PC-9 (cell line): Measurements from ENCODE around the gene ADAMTS16. TPM values are rescaled to one million over a fixed set of nuclear protein-coding genes. Genes with fewer than 3 reads are reported as not detected.

ENCODE experiments used
- BruUV-seq: library from RNA; stranded (reverse); fragments of 400-500 nt; replicated peaks from 2 replicates; lab custom pipeline; 2021; lab: Mats Ljungman, UMichigan
- CTCF ChIA-PET: fragments of 300-600 bp; sonication (Branson Sonifier 250); formaldehyde crosslinking; loops from one replicate; lab custom pipeline; 2022; ENCODE audit warnings: antibody characterized with exemption; lab: Charles Lee
- POLR2A ChIA-PET: fragments of 300-600 bp; sonication (Branson Sonifier 250); formaldehyde crosslinking; loops from one replicate; lab custom pipeline; 2022; ENCODE audit warnings: antibody characterized with exemption; ENCODE audit not compliant: unreplicated experiment; lab: Charles Lee
- DNase-seq, 2 experiments: peaks; one replicate each; pipeline versions ENCODE4 v3.0.0 to v3.0.0-alpha.2; 2015 to 2022; ENCODE audit warnings: mixed read lengths in 1 of 2
- H2AFZ ChIP-seq: fragments of 200-600 bp; sonication (generic); 2 replicates; pipeline ENCODE4 v1.8.1; 2017; ENCODE audit warnings: antibody characterized with exemption
- H3F3A ChIP-seq: fragments of 200-600 bp; sonication (generic); 2 replicates; pipeline ENCODE4 v1.8.1; 2017; ENCODE audit warnings: antibody characterized with exemption, mild to moderate bottlenecking, low read depth; ENCODE audit not compliant: insufficient read depth
- H3K27ac ChIP-seq: fragments of 200-600 bp; sonication (generic); 2 replicates; pipeline ENCODE4 v1.6.1; 2016; ENCODE audit warnings: mixed run types
- H3K27me3 ChIP-seq: fragments of 200-600 bp; sonication (generic); 2 replicates; pipeline ENCODE4 v1.6.1; 2016; ENCODE audit warnings: low read depth, mixed run types; ENCODE audit not compliant: insufficient read depth
- H3K36me3 ChIP-seq: fragments of 200-600 bp; sonication (generic); 2 replicates; pipeline ENCODE4 v1.6.1; 2016; ENCODE audit warnings: low read depth, mixed run types
- H3K4me1 ChIP-seq: fragments of 200-600 bp; sonication (generic); replicated peaks from 2 replicates; pipeline ENCODE4 v1.6.1; 2016; ENCODE audit warnings: mixed run types; ENCODE audit not compliant: insufficient read depth
- H3K4me2 ChIP-seq: fragments of 200-600 bp; sonication (generic); 2 replicates; pipeline ENCODE4 v1.6.1; 2017; ENCODE audit warnings: mixed run types
- H3K4me3 ChIP-seq: fragments of 200-600 bp; sonication (generic); 2 replicates; pipeline ENCODE4 v1.6.1; 2016; ENCODE audit warnings: mixed run types
- H3K79me2 ChIP-seq: fragments of 200-600 bp; sonication (generic); 2 replicates; pipeline ENCODE4 v1.6.1; 2017; ENCODE audit warnings: low read depth, mixed run types
- H3K9me2 ChIP-seq: fragments of 200-600 bp; sonication (generic); 2 replicates; pipeline ENCODE4 v1.8.1; 2017; ENCODE audit warnings: mild to moderate bottlenecking; ENCODE audit not compliant: insufficient read depth
- H3K9me3 ChIP-seq: fragments of 200-600 bp; sonication (generic); 2 replicates; pipeline ENCODE4 v1.8.1; 2016; ENCODE audit warnings: low read depth; ENCODE audit not compliant: insufficient read depth
- H4K20me1 ChIP-seq: fragments of 200-600 bp; sonication (generic); 2 replicates; pipeline ENCODE4 v1.8.1; 2017; ENCODE audit not compliant: insufficient read depth
- EZH2 ChIP-seq: fragments of 200-600 bp; sonication (generic); IDR thresholded peaks from 2 replicates; pipeline ENCODE4 v1.8.0; 2017; ENCODE audit warnings: antibody characterized with exemption, low read depth
- intact Hi-C: fragments of 100-400 bp; cut with micrococcal nuclease; formaldehyde crosslinking; loops from one replicate; pipeline ENCODE4 v1.10.0; 2022; ENCODE audit not compliant: unreplicated experiment
- total RNA-seq: library from RNA; stranded (reverse); gene quantifications from 2 replicates; pipeline ENCODE4 v1.2.3, GENCODE V29; 2021
- TF ChIP-seq, protein P1 (sequence below): fragments of 200-600 bp; sonication (generic); conservative IDR thresholded peaks from 2 replicates; pipeline ENCODE4 v1.6.1; 2017; ENCODE audit warnings: mixed run types, antibody characterized with exemption, mild to moderate bottlenecking, moderate library complexity

Gene ADAMTS16
- total RNA-seq, 1 experiment from 2014 or later: 26.4 TPM

DNA sequence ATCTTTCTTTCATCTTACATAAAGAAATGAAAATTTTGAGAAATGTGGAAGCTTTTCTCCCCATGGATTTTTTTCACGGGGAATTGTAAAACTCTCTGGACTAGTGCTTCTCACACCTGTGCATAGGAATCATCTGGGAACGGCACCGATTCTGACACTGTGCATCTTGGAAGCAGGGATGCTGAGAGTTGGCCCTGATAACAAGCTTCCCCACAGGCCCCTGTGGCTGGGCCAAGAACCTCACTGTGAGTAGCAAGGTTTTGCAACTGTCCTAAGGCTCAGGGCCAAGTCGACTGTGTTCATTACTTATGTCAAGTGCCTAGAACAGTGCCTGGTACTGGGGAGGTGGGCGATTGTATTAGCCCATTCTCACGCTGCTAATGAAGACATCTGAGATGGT is 174.5 kb downstream of the ADAMTS16 start:
- CTCF ChIA-PET: no interaction called here

GRCh38 chr5:5315068-5315980 is 175.2 kb downstream of the ADAMTS16 start:
- no peak for DNase-seq
- Histone ChIP-seq H2AFZ (no peak overlapping the region), H4K20me1 (no peaks in the 10 kb centered on the region), H3K4me1 (no peaks in the 10 kb centered on the region), H3K27me3 (no peaks in the 10 kb centered on the region), H3K9me2 (no peaks in the 10 kb centered on the region), H3F3A (no peaks in the 10 kb centered on the region), H3K4me2 (no peak overlapping the region), H3K4me3 (no peak overlapping the region), H3K9me3 (no peaks in the 10 kb centered on the region), H3K36me3 (no peaks in the 10 kb centered on the region), H3K79me2 (no peaks in the 10 kb centered on the region), H3K27ac (no peak overlapping the region)
- POLR2A ChIA-PET: no interaction called here
- TF ChIP-seq, protein P1, sequence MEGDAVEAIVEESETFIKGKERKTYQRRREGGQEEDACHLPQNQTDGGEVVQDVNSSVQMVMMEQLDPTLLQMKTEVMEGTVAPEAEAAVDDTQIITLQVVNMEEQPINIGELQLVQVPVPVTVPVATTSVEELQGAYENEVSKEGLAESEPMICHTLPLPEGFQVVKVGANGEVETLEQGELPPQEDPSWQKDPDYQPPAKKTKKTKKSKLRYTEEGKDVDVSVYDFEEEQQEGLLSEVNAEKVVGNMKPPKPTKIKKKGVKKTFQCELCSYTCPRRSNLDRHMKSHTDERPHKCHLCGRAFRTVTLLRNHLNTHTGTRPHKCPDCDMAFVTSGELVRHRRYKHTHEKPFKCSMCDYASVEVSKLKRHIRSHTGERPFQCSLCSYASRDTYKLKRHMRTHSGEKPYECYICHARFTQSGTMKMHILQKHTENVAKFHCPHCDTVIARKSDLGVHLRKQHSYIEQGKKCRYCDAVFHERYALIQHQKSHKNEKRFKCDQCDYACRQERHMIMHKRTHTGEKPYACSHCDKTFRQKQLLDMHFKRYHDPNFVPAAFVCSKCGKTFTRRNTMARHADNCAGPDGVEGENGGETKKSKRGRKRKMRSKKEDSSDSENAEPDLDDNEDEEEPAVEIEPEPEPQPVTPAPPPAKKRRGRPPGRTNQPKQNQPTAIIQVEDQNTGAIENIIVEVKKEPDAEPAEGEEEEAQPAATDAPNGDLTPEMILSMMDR: no peak
- TF ChIP-seq EZH2: no peak
- intact Hi-C loops: no loop called here
- CTCF ChIA-PET: no interaction called here
- BruUV-seq: no TSS peak

More for the DNA sequence above, 174.5 kb downstream of the ADAMTS16 start:
- Histone ChIP-seq H2AFZ (no peak overlapping the region), H3K79me2 (no peaks in the 10 kb centered on the region), H4K20me1 (no peaks in the 10 kb centered on the region), H3K36me3 (no peaks in the 10 kb centered on the region), H3K4me1 (no peaks in the 10 kb centered on the region), H3K4me3 (no peak overlapping the region), H3K4me2 (no peak overlapping the region), H3K27ac (no peak overlapping the region), H3K27me3 (no peaks in the 10 kb centered on the region), H3K9me2 (no peaks in the 10 kb centered on the region), H3K9me3 (no peaks in the 10 kb centered on the region), H3F3A (no peaks in the 10 kb centered on the region)
- DNase-seq: no peak
- intact Hi-C loops: no loop called here
- BruUV-seq: no TSS peak
- POLR2A ChIA-PET: no interaction called here
- TF ChIP-seq, protein P1: no peak
- TF ChIP-seq EZH2: no peak

DNA sequence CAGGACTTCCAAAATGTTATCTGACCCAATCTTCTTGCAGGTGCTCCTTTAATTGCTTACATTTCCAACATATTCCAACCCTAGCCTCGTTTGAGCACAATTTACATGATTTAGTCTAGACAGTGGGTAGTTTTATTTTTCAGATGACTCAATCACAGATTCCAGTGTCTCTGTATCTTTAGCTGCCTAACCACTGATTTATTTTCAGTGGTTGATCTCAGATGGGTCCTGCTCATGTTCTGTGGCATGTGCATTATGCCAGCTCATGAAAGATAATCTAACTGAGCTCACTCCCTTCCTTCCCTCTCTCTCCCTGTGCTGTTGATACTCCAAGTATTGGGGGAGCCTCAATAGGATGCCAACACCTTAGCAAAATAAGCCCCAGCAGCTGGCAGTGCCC is 176.2 kb downstream of the ADAMTS16 start:
- CTCF ChIA-PET: no interaction called here
- Histone ChIP-seq H3K27ac (no peak overlapping the region), H3K4me1 (no peaks in the 10 kb centered on the region), H3K27me3 (no peaks in the 10 kb centered on the region), H3F3A (no peaks in the 10 kb centered on the region), H3K9me2 (no peaks in the 10 kb centered on the region), H3K4me3 (no peak overlapping the region), H3K4me2 (no peak overlapping the region), H4K20me1 (no peaks in the 10 kb centered on the region), H2AFZ (no peak overlapping the region), H3K79me2 (no peaks in the 10 kb centered on the region), H3K9me3 (no peaks in the 10 kb centered on the region), H3K36me3 (no peaks in the 10 kb centered on the region)
- TF ChIP-seq, protein P1: no peak
- TF ChIP-seq EZH2: no peak
- no peak for DNase-seq
- POLR2A ChIA-PET: no interaction called here
- no TSS peak for BruUV-seq
- intact Hi-C loops: no loop called here
